MCF 10A (cell line): ENCODE results near the gene CAPS. TPM values are rescaled to one million over a fixed set of nuclear protein-coding genes. Genes with fewer than 3 reads are reported as not detected.

Source experiments
- BruUV-seq: library from RNA; stranded (reverse); fragments of 400-500 nt; replicated peaks from 2 replicates; lab custom pipeline; 2021; lab: Mats Ljungman, UMichigan
- CTCF ChIA-PET: fragments of 300-600 bp; sonication (Branson Sonifier 250); formaldehyde crosslinking; extraction: SDS; loops from one replicate; lab custom pipeline; 2021; ENCODE audit warnings: antibody characterized with exemption, inconsistent platforms; lab: Yijun Ruan, JAX
- POLR2A ChIA-PET: fragments of 300-600, 350-650 bp; sonication (Branson Sonifier 250); formaldehyde crosslinking; extraction: SDS; loops from one replicate; lab custom pipeline; 2020; ENCODE audit warnings: antibody characterized with exemption, inconsistent platforms; lab: Yijun Ruan, JAX
- DNase-seq: peaks from one replicate; pipeline ENCODE4 v3.0.0-alpha.2; 2018; ENCODE audit not compliant: unreplicated experiment
- H3K27ac Mint-ChIP-seq: one replicate; pipeline ENCODE4 v1.8.0; 2022; ENCODE audit warnings: mild to moderate bottlenecking, low read depth, mixed read lengths; ENCODE audit not compliant: unreplicated experiment
- H3K27me3 Mint-ChIP-seq: one replicate; pipeline ENCODE4 v1.8.0; 2022; ENCODE audit warnings: mixed read lengths; ENCODE audit not compliant: insufficient read depth, unreplicated experiment
- H3K36me3 Mint-ChIP-seq: one replicate; pipeline ENCODE4 v1.8.0; 2022; ENCODE audit warnings: mild to moderate bottlenecking, moderate library complexity, mixed read lengths; ENCODE audit not compliant: insufficient read depth, unreplicated experiment
- H3K4me1 Mint-ChIP-seq: one replicate; pipeline ENCODE4 v1.8.0; 2022; ENCODE audit warnings: mixed read lengths; ENCODE audit not compliant: insufficient read depth, unreplicated experiment
- H3K4me3 Mint-ChIP-seq: one replicate; pipeline ENCODE4 v1.8.0; 2022; ENCODE audit warnings: mild to moderate bottlenecking, moderate library complexity, mixed read lengths; ENCODE audit not compliant: unreplicated experiment
- H3K9me3 Mint-ChIP-seq: one replicate; pipeline ENCODE4 v1.8.0; 2022; ENCODE audit warnings: mixed read lengths; ENCODE audit not compliant: unreplicated experiment
- CTCF ChIP-seq: fragments of 200-600 bp; IDR thresholded peaks from one replicate; pipeline ENCODE4 v1.8.0; 2022; ENCODE audit warnings: antibody characterized with exemption, mild to moderate bottlenecking; ENCODE audit not compliant: unreplicated experiment
- intact Hi-C: fragments of 100-400 bp; cut with micrococcal nuclease; formaldehyde crosslinking; loops from 2 replicates; pipeline ENCODE4 v1.14.1; 2022
- total RNA-seq: library from RNA; stranded (reverse); gene quantifications from 2 replicates; pipeline ENCODE4 v1.2.3, GENCODE V29; 2022

CAPS gene
- total RNA-seq, 1 experiment from 2014 or later, result 7.3 TPM

- no peaks in the 10 kb centered on the region for H3K4me1 Mint-ChIP-seq
- H3K9me3 Mint-ChIP-seq, result no peaks in the 10 kb centered on the region
- no TSS peak for BruUV-seq
- H3K4me3 Mint-ChIP-seq, result no peak overlapping the region
- CTCF ChIA-PET, result no interaction called here
- H3K36me3 Mint-ChIP-seq, result peaks cover 14% of the 10 kb centered on the region
- no peak for TF ChIP-seq CTCF
- intact Hi-C loops, result no loop called here
- POLR2A ChIA-PET, result no interaction called here
- no peaks in the 10 kb centered on the region for H3K27me3 Mint-ChIP-seq
- no peak overlapping the region for H3K27ac Mint-ChIP-seq
- no peak for DNase-seq
These were observed 19.2 kb upstream of the CAPS start for GRCh38 chr19:5894704-5895349.

- ChIA-PET CTCF (interaction anchor here (0.8 kb wide), 1 partner anchor 92 kb away, joined by 4 read pairs; no protein-coding TSS in a partner anchor), POLR2A (no interaction called here)
- intact Hi-C loops, result no loop called here
- Mint-ChIP-seq H3K4me1 (no peaks in the 10 kb centered on the region), H3K9me3 (no peaks in the 10 kb centered on the region), H3K4me3 (no peak overlapping the region), H3K27me3 (no peaks in the 10 kb centered on the region), H3K36me3 (peaks cover 20% of the 10 kb centered on the region), H3K27ac (no peak overlapping the region)
- BruUV-seq, result TSS peak; percentile 4
- no peak for DNase-seq
- no peak for TF ChIP-seq CTCF
These were observed 18.6 kb upstream of the CAPS start for GRCh38 chr19:5895409-5895808.

- no peaks in the 10 kb centered on the region for H3K27me3 Mint-ChIP-seq
- no TSS peak for BruUV-seq
- CTCF ChIA-PET, result interaction anchor here (0.8 kb wide), 1 partner anchor 92 kb away, joined by 4 read pairs; no protein-coding TSS in a partner anchor
- peaks cover 2% of the 10 kb centered on the region for H3K4me1 Mint-ChIP-seq
- peaks cover 21% of the 10 kb centered on the region for H3K36me3 Mint-ChIP-seq
- DNase-seq, result no peak
- H3K9me3 Mint-ChIP-seq, result no peaks in the 10 kb centered on the region
- no peak for TF ChIP-seq CTCF
- POLR2A ChIA-PET, result no interaction called here
- no peak overlapping the region for H3K4me3 Mint-ChIP-seq
- intact Hi-C loops, result no loop called here
- H3K27ac Mint-ChIP-seq, result no peak overlapping the region
These were observed 18.2 kb upstream of the CAPS start for GRCh38 chr19:5895890-5896289.

GRCh38 chr19:5896365-5897076, 17.5 kb upstream of the CAPS start:
- Mint-ChIP-seq H3K36me3 (peaks cover 23% of the 10 kb centered on the region), H3K27me3 (no peaks in the 10 kb centered on the region), H3K4me3 (no peak overlapping the region), H3K27ac (no peak overlapping the region), H3K9me3 (no peaks in the 10 kb centered on the region), H3K4me1 (peaks cover 6% of the 10 kb centered on the region)
- DNase-seq, result no peak
- no TSS peak for BruUV-seq
- POLR2A ChIA-PET, result interaction anchor here (0.5 kb wide), 1 partner anchor 196 kb away, joined by 4 read pairs; no protein-coding TSS in a partner anchor
- CTCF ChIA-PET, result interaction anchor here (0.6 to 0.8 kb wide), 2 partner anchors 93 to 122 kb away, joined by 4 read pairs; no protein-coding TSS in a partner anchor
- no peak for TF ChIP-seq CTCF
- intact Hi-C loops, result no loop called here
